ENCODE measurements around the gene FOXS1. TPM values are rescaled to one million over a fixed set of nuclear protein-coding genes. Genes with fewer than 3 reads are reported as not detected.

The FOXS1 gene
- total and polyA plus RNA-seq, 4 donors = 1.4 to 3.2 (median 2.5) TPM

GRCh38 chr20:31875671-31876070 lies 30.3 kb upstream of the FOXS1 start:
- Histone ChIP-seq H3K9ac (ENCODE audit: insufficient read depth in 1 of 2, low read length in 2 of 2) (no peak overlapping the region), H3K9me3 (ENCODE audit: control insufficient read depth in 4 of 4, insufficient read depth in 3 of 4, low read length in 3 of 4) (no peaks in the 10 kb centered on the region), H3K27ac (ENCODE audit: low read depth in 1 of 2, low read length in 1 of 2) (no peak overlapping the region), H3K36me3 (ENCODE audit: control insufficient read depth in 4 of 4, insufficient read depth in 4 of 4, low read length in 4 of 4) (no peaks in the 10 kb centered on the region), H3K4me3 (no peak overlapping the region), H3K27me3 (ENCODE audit: control insufficient read depth in 3 of 3, insufficient read depth in 3 of 3, low read length in 2 of 3) (no peaks in the 10 kb centered on the region), H3K4me1 (ENCODE audit: control insufficient read depth in 5 of 5, insufficient read depth in 5 of 5, low read length in 5 of 5) (peaks cover 0 to 8% (median 5%) of the 10 kb centered on the region in 5 donors)
- no peak for TF ChIP-seq CTCF (IDR thresholded peaks at IDR 0.05; ENCODE audit: control extremely low read depth, extremely low read depth)
- DNase-seq (no peak), ATAC-seq (ENCODE audit: insufficient read depth, low FRiP score) (no peak)
- WGBS, 2 donors = 24 to 61% methylated on average over 2 of the region's 2 CpGs

GRCh38 chr20:31872406-31872805 lies 27.0 kb upstream of the FOXS1 start:
- DNase-seq (no peak), ATAC-seq (ENCODE audit: insufficient read depth, low FRiP score) (no peak)
- Histone ChIP-seq H3K9ac (ENCODE audit: insufficient read depth in 1 of 2, low read length in 2 of 2) (no peak overlapping the region), H3K27me3 (ENCODE audit: control insufficient read depth in 3 of 3, insufficient read depth in 3 of 3, low read length in 2 of 3) (no peaks in the 10 kb centered on the region), H3K36me3 (ENCODE audit: control insufficient read depth in 4 of 4, insufficient read depth in 4 of 4, low read length in 4 of 4) (no peaks in the 10 kb centered on the region), H3K9me3 (ENCODE audit: control insufficient read depth in 4 of 4, insufficient read depth in 3 of 4, low read length in 3 of 4) (no peaks in the 10 kb centered on the region), H3K4me3 (no peak overlapping the region), H3K27ac (ENCODE audit: low read depth in 1 of 2, low read length in 1 of 2) (no peak overlapping the region), H3K4me1 (ENCODE audit: control insufficient read depth in 5 of 5, insufficient read depth in 5 of 5, low read length in 5 of 5) (peaks cover 0 to 18% (median 5%) of the 10 kb centered on the region in 5 donors)
- no peak for TF ChIP-seq CTCF (IDR thresholded peaks at IDR 0.05; ENCODE audit: control extremely low read depth, extremely low read depth)
- 66 to 86% methylated on average over 6 of the region's 6 CpGs for WGBS, 2 donors

GRCh38 chr20:31871618-31871954 lies 26.2 kb upstream of the FOXS1 start:
- Histone ChIP-seq H3K27ac (ENCODE audit: low read depth in 1 of 2, low read length in 1 of 2) (no peak overlapping the region), H3K4me3 (no peak overlapping the region), H3K27me3 (ENCODE audit: control insufficient read depth in 3 of 3, insufficient read depth in 3 of 3, low read length in 2 of 3) (no peaks in the 10 kb centered on the region), H3K4me1 (ENCODE audit: control insufficient read depth in 5 of 5, insufficient read depth in 5 of 5, low read length in 5 of 5) (peaks cover 0 to 18% (median 5%) of the 10 kb centered on the region in 5 donors), H3K9me3 (ENCODE audit: control insufficient read depth in 4 of 4, insufficient read depth in 3 of 4, low read length in 3 of 4) (no peaks in the 10 kb centered on the region), H3K36me3 (ENCODE audit: control insufficient read depth in 4 of 4, insufficient read depth in 4 of 4, low read length in 4 of 4) (peaks cover 0 to 2% (median 0%) of the 10 kb centered on the region in 4 donors), H3K9ac (ENCODE audit: insufficient read depth in 1 of 2, low read length in 2 of 2) (peak overlapping the region in 1 of 2 donors; percentile 87)
- WGBS, 2 donors = 90 to 96% methylated on average over 1 of the region's 1 CpG
- no peak for DNase-seq
- no peak for TF ChIP-seq CTCF (IDR thresholded peaks at IDR 0.05; ENCODE audit: control extremely low read depth, extremely low read depth)
- ATAC-seq (ENCODE audit: insufficient read depth, low FRiP score) = no peak

Data from lung (tissue), 12 donors.